HEK293 (cell line): ENCODE measurements around the gene MYOM1.

Experiments
- CTCF ChIA-PET: fragments of 350-600 bp; formaldehyde crosslinking; extraction: SDS; loops from one replicate; lab custom pipeline; 2021; ENCODE audit warnings: antibody characterized with exemption; lab: Yijun Ruan, JAX
- POLR2A ChIA-PET: fragments of 300-600 bp; formaldehyde crosslinking; extraction: SDS; loops from one replicate; lab custom pipeline; 2020; ENCODE audit warnings: antibody characterized with exemption, inconsistent platforms; lab: Yijun Ruan, JAX
- H3K27ac ChIP-seq: fragments of 200-500 bp; sonication (Bioruptor generic); 2 replicates; pipeline ENCODE4 v1.5.1; 2014; ENCODE audit warnings: low read depth, low read length, control low read depth, inconsistent platforms; ENCODE audit errors: extremely low read depth
- H3K36me3 ChIP-seq, 2 experiments: fragments of 200-500 bp in 1 of 2; sonication (Bioruptor generic) in 1 of 2; 1 replicate in 1 of 2; 2 replicates in 1 of 2; pipeline ENCODE4 v1.5.1; 2014 to 2017; ENCODE audit warnings: inconsistent platforms in 2 of 2, low read length in 2 of 2; ENCODE audit not compliant: control insufficient read depth in 2 of 2, insufficient read depth in 1 of 2
- H3K4me1 ChIP-seq: fragments of 200-500 bp; sonication (Bioruptor generic); 2 replicates; pipeline ENCODE4 v1.5.1; 2014; ENCODE audit warnings: mild to moderate bottlenecking, low read length, inconsistent platforms; ENCODE audit not compliant: control insufficient read depth, insufficient read depth
- H3K4me3 ChIP-seq: 2 replicates; pipeline ENCODE4 v1.5.1; 2011; ENCODE audit warnings: low read depth, mild to moderate bottlenecking, control low read depth, low read length, moderate library complexity
- H3K9me3 ChIP-seq: fragments of 200-500 bp; sonication (Bioruptor generic); 2 replicates; pipeline ENCODE4 v1.5.1; 2014; ENCODE audit warnings: low read depth, low read length, inconsistent platforms; ENCODE audit not compliant: control insufficient read depth, insufficient read depth
- HOXC10 ChIP-seq: sonication (generic); formaldehyde crosslinking; IDR thresholded peaks from 2 replicates; pipeline ENCODE4 v1.8.1; 2023; ENCODE audit warnings: mild to moderate bottlenecking, missing genetic modification reagents
- KLF16 ChIP-seq: fragments of 450-650 bp; formaldehyde crosslinking; IDR thresholded peaks from 2 replicates; pipeline ENCODE4 v1.5.1; 2017; ENCODE audit warnings: missing biosample characterization, missing genetic modification characterization
- SP2 ChIP-seq: fragments of 450-650 bp; formaldehyde crosslinking; IDR thresholded peaks from 2 replicates; pipeline ENCODE4 v1.5.1; 2016; ENCODE audit warnings: missing biosample characterization, missing genetic modification characterization
- YY1 ChIP-seq: fragments of 450-650 bp; formaldehyde crosslinking; IDR thresholded peaks from 2 replicates; pipeline ENCODE4 v1.5.1; 2018; ENCODE audit warnings: missing biosample characterization, missing genetic modification characterization
- ZBTB1 ChIP-seq: fragments of 450-650 bp; formaldehyde crosslinking; IDR thresholded peaks from 2 replicates; pipeline ENCODE4 v1.5.1; 2016; ENCODE audit warnings: missing biosample characterization, missing genetic modification characterization
- ZBTB17 ChIP-seq: fragments of 450-650 bp; formaldehyde crosslinking; IDR thresholded peaks from 2 replicates; pipeline ENCODE4 v1.5.1; 2016; ENCODE audit warnings: missing biosample characterization, missing genetic modification characterization
- ZIC2 ChIP-seq: fragments of 450-650 bp; formaldehyde crosslinking; IDR thresholded peaks from 2 replicates; pipeline ENCODE4 v1.5.1; 2016; ENCODE audit warnings: missing biosample characterization, missing genetic modification characterization
- ZNF10 ChIP-seq: fragments of 450-650 bp; formaldehyde crosslinking; IDR thresholded peaks from 2 replicates; pipeline ENCODE4 v1.5.1; 2017; ENCODE audit warnings: missing biosample characterization, missing genetic modification characterization
- ZNF114 ChIP-seq: fragments of 450-650 bp; formaldehyde crosslinking; IDR thresholded peaks from 2 replicates; pipeline ENCODE4 v1.5.0; 2017; ENCODE audit warnings: missing biosample characterization, missing genetic modification characterization
- ZNF223 ChIP-seq: fragments of 450-650 bp; formaldehyde crosslinking; IDR thresholded peaks from 2 replicates; pipeline ENCODE4 v1.5.1; 2016; ENCODE audit warnings: missing biosample characterization, missing genetic modification characterization
- ZNF266 ChIP-seq: fragments of 450-650 bp; formaldehyde crosslinking; IDR thresholded peaks from 2 replicates; pipeline ENCODE4 v1.5.1; 2016; ENCODE audit warnings: missing biosample characterization, missing genetic modification characterization, low read depth
- ZNF274 ChIP-seq, 2 experiments: fragments of 200-500 bp in 1 of 2; fragments of 450-650 bp in 1 of 2; sonication (Bioruptor generic) in 1 of 2; formaldehyde crosslinking in 1 of 2; IDR thresholded peaks; 2 replicates each; pipeline versions ENCODE4 v1.5.1 to v1.6.1; 2014 to 2016; ENCODE audit warnings: borderline replicate concordance in 1 of 2, inconsistent platforms in 1 of 2, low read length in 1 of 2, missing biosample characterization in 1 of 2, missing genetic modification characterization in 1 of 2
- ZNF449 ChIP-seq: fragments of 450-650 bp; formaldehyde crosslinking; IDR thresholded peaks from 2 replicates; pipeline ENCODE4 v1.5.1; 2017; ENCODE audit warnings: missing biosample characterization, mild to moderate bottlenecking, missing genetic modification characterization, moderate library complexity
- ZNF501 ChIP-seq: fragments of 450-650 bp; formaldehyde crosslinking; IDR thresholded peaks from 2 replicates; pipeline ENCODE4 v1.5.1; 2016; ENCODE audit warnings: missing biosample characterization, missing genetic modification characterization
- ZNF561 ChIP-seq: fragments of 450-650 bp; IDR thresholded peaks from 2 replicates; pipeline ENCODE4 v1.5.1; 2018; ENCODE audit warnings: missing biosample characterization, missing genetic modification characterization, borderline replicate concordance
- ZNF677 ChIP-seq: fragments of 450-650 bp; IDR thresholded peaks from 2 replicates; pipeline ENCODE4 v1.5.0; 2018; ENCODE audit warnings: missing biosample characterization, mild to moderate bottlenecking, missing genetic modification characterization, moderate library complexity
- ZNF747 ChIP-seq: fragments of 450-650 bp; formaldehyde crosslinking; IDR thresholded peaks from 2 replicates; pipeline ENCODE4 v1.5.1; 2016; ENCODE audit warnings: missing biosample characterization, missing genetic modification characterization
- ZNF776 ChIP-seq: fragments of 450-650 bp; formaldehyde crosslinking; IDR thresholded peaks from 2 replicates; pipeline ENCODE4 v1.5.0; 2017; ENCODE audit warnings: missing biosample characterization, missing genetic modification characterization, borderline replicate concordance
- TF ChIP-seq, protein P1 (sequence below): fragments of 450-650 bp; formaldehyde crosslinking; IDR thresholded peaks from 2 replicates; pipeline ENCODE4 v1.5.1; 2016; ENCODE audit warnings: missing biosample characterization, missing genetic modification characterization
- TF ChIP-seq, protein P2 (sequence below): fragments of 450-650 bp; formaldehyde crosslinking; IDR thresholded peaks from 2 replicates; pipeline ENCODE4 v1.5.1; 2017; ENCODE audit warnings: missing biosample characterization, missing genetic modification characterization

MYOM1 gene

GRCh38 chr18:3254725-3255124 lies 35.0 kb upstream of the MYOM1 start:
- H3K4me1 ChIP-seq, result peaks cover 13% of the 10 kb centered on the region
- TF ChIP-seq ZBTB1 (no peak), ZNF223 (tag by site-specific recombination) (no peak), ZNF776 (tag by site-specific recombination) (no peak), KLF16 (tag by site-specific recombination) (no peak), ZNF501 (tag by site-specific recombination) (0 out of 2 replicates have a peak, but pooled peaks have one; percentile 13), YY1 (no peak), ZNF10 (tag by site-specific recombination) (no peak), ZNF266 (tag by site-specific recombination) (no peak), ZNF114 (tag by site-specific recombination) (no peak), ZNF561 (no peak), ZNF677 (tag by site-specific recombination) (no peak)
- TF ChIP-seq, protein P1, sequence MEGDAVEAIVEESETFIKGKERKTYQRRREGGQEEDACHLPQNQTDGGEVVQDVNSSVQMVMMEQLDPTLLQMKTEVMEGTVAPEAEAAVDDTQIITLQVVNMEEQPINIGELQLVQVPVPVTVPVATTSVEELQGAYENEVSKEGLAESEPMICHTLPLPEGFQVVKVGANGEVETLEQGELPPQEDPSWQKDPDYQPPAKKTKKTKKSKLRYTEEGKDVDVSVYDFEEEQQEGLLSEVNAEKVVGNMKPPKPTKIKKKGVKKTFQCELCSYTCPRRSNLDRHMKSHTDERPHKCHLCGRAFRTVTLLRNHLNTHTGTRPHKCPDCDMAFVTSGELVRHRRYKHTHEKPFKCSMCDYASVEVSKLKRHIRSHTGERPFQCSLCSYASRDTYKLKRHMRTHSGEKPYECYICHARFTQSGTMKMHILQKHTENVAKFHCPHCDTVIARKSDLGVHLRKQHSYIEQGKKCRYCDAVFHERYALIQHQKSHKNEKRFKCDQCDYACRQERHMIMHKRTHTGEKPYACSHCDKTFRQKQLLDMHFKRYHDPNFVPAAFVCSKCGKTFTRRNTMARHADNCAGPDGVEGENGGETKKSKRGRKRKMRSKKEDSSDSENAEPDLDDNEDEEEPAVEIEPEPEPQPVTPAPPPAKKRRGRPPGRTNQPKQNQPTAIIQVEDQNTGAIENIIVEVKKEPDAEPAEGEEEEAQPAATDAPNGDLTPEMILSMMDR (tag by site-specific recombination), result no peak
- TF ChIP-seq, protein P2, sequence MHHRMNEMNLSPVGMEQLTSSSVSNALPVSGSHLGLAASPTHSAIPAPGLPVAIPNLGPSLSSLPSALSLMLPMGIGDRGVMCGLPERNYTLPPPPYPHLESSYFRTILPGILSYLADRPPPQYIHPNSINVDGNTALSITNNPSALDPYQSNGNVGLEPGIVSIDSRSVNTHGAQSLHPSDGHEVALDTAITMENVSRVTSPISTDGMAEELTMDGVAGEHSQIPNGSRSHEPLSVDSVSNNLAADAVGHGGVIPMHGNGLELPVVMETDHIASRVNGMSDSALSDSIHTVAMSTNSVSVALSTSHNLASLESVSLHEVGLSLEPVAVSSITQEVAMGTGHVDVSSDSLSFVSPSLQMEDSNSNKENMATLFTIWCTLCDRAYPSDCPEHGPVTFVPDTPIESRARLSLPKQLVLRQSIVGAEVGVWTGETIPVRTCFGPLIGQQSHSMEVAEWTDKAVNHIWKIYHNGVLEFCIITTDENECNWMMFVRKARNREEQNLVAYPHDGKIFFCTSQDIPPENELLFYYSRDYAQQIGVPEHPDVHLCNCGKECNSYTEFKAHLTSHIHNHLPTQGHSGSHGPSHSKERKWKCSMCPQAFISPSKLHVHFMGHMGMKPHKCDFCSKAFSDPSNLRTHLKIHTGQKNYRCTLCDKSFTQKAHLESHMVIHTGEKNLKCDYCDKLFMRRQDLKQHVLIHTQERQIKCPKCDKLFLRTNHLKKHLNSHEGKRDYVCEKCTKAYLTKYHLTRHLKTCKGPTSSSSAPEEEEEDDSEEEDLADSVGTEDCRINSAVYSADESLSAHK (tag by site-specific recombination), result peak; percentile 77
- TF ChIP-seq, all 188 proteins: peak for 2
- ChIA-PET CTCF (interaction anchor here (0.5 to 4.0 kb wide), 4 partner anchors 9 to 630 kb away, joined by 3 to 14 read pairs (median 4); no protein-coding TSS in a partner anchor), POLR2A (no interaction called here)
- no peaks in the 10 kb centered on the region for H3K9me3 ChIP-seq
- H3K4me3 ChIP-seq, result no peak overlapping the region
- H3K27ac ChIP-seq, result no peak overlapping the region
- H3K36me3 ChIP-seq, result peaks cover 33 to 42% of the 10 kb centered on the region in 2 experiments

DNA sequence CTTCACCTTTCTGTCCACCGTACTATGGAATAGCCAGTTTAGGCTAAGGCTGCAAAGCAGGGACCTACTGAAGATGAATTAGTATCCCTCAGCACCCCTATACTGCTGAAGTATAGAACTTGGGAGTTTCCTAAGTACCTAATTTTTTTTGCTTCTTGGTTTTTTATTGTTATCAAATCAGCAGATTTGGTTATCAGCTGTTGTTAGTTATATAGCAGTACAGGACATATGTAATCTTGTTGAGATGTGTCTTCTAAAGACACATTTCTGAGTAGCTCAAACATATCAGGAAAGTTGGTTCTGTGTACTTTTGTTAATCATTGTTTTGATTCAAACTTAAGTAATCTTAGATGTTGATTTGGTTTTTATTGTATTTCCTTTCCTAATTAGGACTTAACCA lies 33.1 kb upstream of the MYOM1 start:
- CTCF ChIA-PET, result interaction anchor here (0.5 to 1.2 kb wide), 4 partner anchors 13 to 743 kb away, joined by 3 to 7 read pairs (median 4); no protein-coding TSS in a partner anchor
- TF ChIP-seq ZBTB17 (tag by site-specific recombination), result no peak
- no peak for TF ChIP-seq ZNF747 (tag by site-specific recombination)
- TF ChIP-seq SP2 (tag by site-specific recombination), result no peak
- TF ChIP-seq ZNF449, result no peak
- no peak for TF ChIP-seq HOXC10 (CRISPR knock-in tag)
- no peak for TF ChIP-seq ZIC2
- TF ChIP-seq ZNF274 (IDR thresholded peaks at IDR 0.05; ENCODE audit: low read length), result no peak
- TF ChIP-seq ZNF274 (tag by site-specific recombination; IDR thresholded peaks at IDR 0.05; ENCODE audit: borderline replicate concordance), result no peak
- no peak overlapping the region for H3K27ac ChIP-seq
- POLR2A ChIA-PET, result no interaction called here
- H3K4me1 ChIP-seq, result peaks cover 13% of the 10 kb centered on the region
- no peak overlapping the region for H3K4me3 ChIP-seq
- no peaks in the 10 kb centered on the region for H3K9me3 ChIP-seq
- H3K36me3 ChIP-seq, result peaks cover 28 to 38% of the 10 kb centered on the region in 2 experiments
